ENCODE data around the gene SLC6A6. TPM values are rescaled to one million over a fixed set of nuclear protein-coding genes. Genes with fewer than 3 reads are reported as not detected.
"Not testable (repeated sequence)": the region's sequence is repeated elsewhere in the genome, so short reads cannot be mapped to it uniquely, and the experiment has no call there.

Gene SLC6A6
- total RNA-seq, 2 experiments from 2014 or later, result 39.8 to 42.6 TPM

DNA sequence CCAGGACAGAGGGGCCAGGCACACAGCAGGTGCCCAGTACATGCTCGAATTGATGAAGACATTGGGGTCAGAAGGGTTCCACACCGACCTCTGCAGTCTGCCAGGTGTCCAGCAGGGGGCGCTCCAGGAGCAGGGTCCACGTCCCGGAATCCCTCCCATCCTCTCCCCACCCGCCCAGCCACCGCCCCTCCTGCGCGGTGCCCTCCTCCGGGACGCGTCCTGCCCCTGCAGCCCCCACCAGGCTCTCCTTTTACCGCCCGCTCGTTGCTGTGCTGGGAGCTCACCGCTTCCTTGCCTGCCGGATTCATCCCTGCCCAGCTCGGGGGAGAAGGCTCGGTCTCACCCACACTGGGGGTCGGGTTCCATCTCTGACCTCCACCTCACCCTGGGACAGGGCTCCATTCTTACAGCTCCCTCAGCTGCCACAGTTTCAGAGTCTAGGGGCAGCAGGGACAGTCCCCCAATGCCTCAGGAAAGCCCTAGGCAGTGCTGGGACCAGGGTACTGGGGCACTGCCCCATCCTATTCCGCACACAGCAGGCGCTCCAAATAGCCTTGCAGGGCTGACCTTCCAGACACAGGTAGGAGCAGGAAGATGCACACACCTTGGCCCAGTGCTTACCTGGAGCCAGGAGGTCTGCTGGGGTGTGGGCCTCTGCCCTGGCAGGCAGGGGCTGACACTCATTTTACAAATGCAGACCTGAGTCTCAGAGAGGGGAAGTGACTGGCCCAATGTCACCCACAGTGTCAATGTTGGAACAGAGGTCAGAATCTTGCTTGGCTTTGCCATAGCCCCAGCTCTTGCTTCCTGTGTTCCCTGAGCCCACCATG, 106.8 kb downstream of the SLC6A6 start:
- POLR2A ChIA-PET, result no interaction called here
- Mint-ChIP-seq H3K27me3 (peaks cover 7% of the 10 kb centered on the region), H3K27ac (no peak overlapping the region), H3K36me3 (no peaks in the 10 kb centered on the region), H3K9me3 (no peaks in the 10 kb centered on the region), H3K4me1 (peaks cover 2% of the 10 kb centered on the region), H3K4me3 (no peak overlapping the region)
- peak; percentile 83 for DNase-seq
- ATAC-seq (ENCODE audit: low read depth), result peak; percentile 72

- Mint-ChIP-seq H3K9me3 (no peaks in the 10 kb centered on the region), H3K4me3 (no peak overlapping the region), H3K4me1 (peaks cover 2% of the 10 kb centered on the region), H3K27ac (no peak overlapping the region), H3K36me3 (no peaks in the 10 kb centered on the region), H3K27me3 (peaks cover 7% of the 10 kb centered on the region)
- DNase-seq (peak; percentile 27), ATAC-seq (ENCODE audit: low read depth) (no peak)
- POLR2A ChIA-PET, result no interaction called here
Measured at GRCh38 chr3:14509796-14510100, 107.3 kb downstream of the SLC6A6 start.

- peak; percentile 26 for DNase-seq
- no peaks in the 10 kb centered on the region for H3K36me3 Mint-ChIP-seq
Measured at GRCh38 chr3:14510838-14511622, 108.6 kb downstream of the SLC6A6 start.

DNA sequence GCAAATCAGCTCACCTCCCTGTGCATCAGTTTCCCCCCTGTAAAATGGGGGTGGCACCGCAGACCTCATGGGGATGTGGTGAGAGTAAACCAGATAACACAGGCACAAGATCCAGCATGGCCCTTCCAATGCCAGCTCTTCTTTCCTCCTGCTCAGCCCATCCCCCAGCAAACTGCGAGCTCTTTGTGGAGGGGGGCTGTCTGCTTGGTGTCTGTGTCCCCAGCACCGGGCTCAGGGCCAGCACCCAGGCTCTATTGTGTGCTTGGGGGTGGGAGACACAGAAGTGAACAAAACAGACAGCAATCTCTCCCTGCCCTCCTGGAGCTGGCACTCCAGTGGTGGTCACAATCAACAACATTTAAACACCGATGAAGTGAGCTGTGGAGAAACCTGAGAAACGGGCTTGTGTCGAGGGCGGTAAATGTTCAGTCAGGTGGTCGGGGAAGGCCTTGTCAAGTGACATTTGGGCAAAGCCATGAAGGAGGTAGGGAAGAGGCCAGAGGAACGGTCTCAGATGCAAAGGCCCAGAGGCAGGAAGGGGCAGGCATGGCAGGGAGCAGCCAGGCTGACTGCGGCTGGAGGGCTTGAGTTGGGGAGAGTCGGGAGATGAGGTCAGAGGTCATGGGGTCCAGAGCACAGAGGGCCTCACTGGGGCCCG, 109.3 kb downstream of the SLC6A6 start:
- POLR2A ChIA-PET, result no interaction called here
- no peak for ATAC-seq (ENCODE audit: low read depth)
- no peaks in the 10 kb centered on the region for H3K36me3 Mint-ChIP-seq
- peaks cover 2% of the 10 kb centered on the region for H3K4me1 Mint-ChIP-seq
- peaks cover 7% of the 10 kb centered on the region for H3K27me3 Mint-ChIP-seq
- H3K9me3 Mint-ChIP-seq, result no peaks in the 10 kb centered on the region
- peak; percentile 14 for DNase-seq
- no peak overlapping the region for H3K4me3 Mint-ChIP-seq
- H3K27ac Mint-ChIP-seq, result no peak overlapping the region

More at GRCh38 chr3:14510838-14511622, 108.6 kb downstream of the SLC6A6 start:
- POLR2A ChIA-PET, result no interaction called here
- Mint-ChIP-seq H3K4me3 (no peak overlapping the region), H3K27me3 (peaks cover 7% of the 10 kb centered on the region), H3K27ac (no peak overlapping the region), H3K4me1 (peaks cover 2% of the 10 kb centered on the region), H3K9me3 (no peaks in the 10 kb centered on the region)
- ATAC-seq (ENCODE audit: low read depth), result no peak

GRCh38 chr3:14512281-14512941, 110.0 kb downstream of the SLC6A6 start:
- Mint-ChIP-seq H3K4me1 (peaks cover 2% of the 10 kb centered on the region), H3K27ac (no peak overlapping the region), H3K36me3 (no peaks in the 10 kb centered on the region), H3K4me3 (no peak overlapping the region), H3K9me3 (no peaks in the 10 kb centered on the region), H3K27me3 (peaks cover 7% of the 10 kb centered on the region)
- ATAC-seq (ENCODE audit: low read depth) (no peak), DNase-seq (peak; percentile 10)
- POLR2A ChIA-PET, result no interaction called here

- POLR2A ChIA-PET, result no interaction called here
- peaks cover 6% of the 10 kb centered on the region for H3K27me3 Mint-ChIP-seq
- no peak for ATAC-seq (ENCODE audit: low read depth)
- H3K9me3 Mint-ChIP-seq, result no peaks in the 10 kb centered on the region
- peaks cover 2% of the 10 kb centered on the region for H3K4me1 Mint-ChIP-seq
- H3K36me3 Mint-ChIP-seq, result no peaks in the 10 kb centered on the region
- no peak for DNase-seq
- no peak overlapping the region for H3K4me3 Mint-ChIP-seq
- H3K27ac Mint-ChIP-seq, result no peak overlapping the region
Measured at GRCh38 chr3:14512942-14513327, 110.5 kb downstream of the SLC6A6 start.

DNA sequence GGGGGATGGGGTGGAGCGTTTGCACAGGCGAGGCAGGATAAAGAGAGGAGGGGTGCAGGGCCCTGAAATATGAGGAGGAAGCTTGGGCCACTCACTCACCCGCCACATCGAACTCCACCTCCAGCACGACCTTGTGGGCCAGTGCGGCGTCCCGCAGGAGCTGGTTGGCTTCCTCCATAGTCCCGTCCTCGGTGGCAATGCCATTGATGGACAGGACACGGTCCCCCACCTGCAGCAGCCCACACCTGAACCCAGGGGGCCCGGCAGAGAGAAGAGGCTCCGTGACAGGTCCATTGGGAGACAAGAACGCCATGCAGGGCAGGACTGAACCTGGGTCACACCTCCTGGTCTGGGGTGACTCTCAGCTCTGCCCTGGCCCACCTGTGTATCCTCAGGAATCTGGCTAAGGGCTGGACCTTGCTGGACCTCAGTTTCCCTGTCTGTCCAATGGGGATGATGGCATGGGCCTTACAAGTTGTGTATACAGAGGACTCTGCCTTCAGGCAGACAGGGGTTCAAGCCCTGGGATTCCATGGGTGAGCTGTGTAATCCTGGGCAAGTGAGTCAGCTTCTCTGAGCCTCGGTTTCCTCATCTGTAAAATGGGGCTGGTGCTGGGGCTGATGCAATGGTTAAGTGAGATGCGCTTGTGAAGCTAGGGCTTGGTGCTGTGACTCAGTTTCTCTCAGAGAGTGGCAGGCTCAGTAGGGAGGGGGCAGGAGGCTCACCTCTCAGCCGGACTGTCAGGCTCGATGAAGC, 111.3 kb downstream of the SLC6A6 start:
- H3K4me3 Mint-ChIP-seq, result no peak overlapping the region
- ATAC-seq (ENCODE audit: low read depth) (no peak), DNase-seq (peak; percentile 10)
- H3K4me1 Mint-ChIP-seq, result peaks cover 1% of the 10 kb centered on the region
- H3K27me3 Mint-ChIP-seq, result peaks cover 2% of the 10 kb centered on the region
- no peaks in the 10 kb centered on the region for H3K9me3 Mint-ChIP-seq
- POLR2A ChIA-PET, result no interaction called here
- no peaks in the 10 kb centered on the region for H3K36me3 Mint-ChIP-seq
- H3K27ac Mint-ChIP-seq, result no peak overlapping the region

- Mint-ChIP-seq H3K4me1 (no peaks in the 10 kb centered on the region), H3K27me3 (peaks cover 2% of the 10 kb centered on the region)
- ATAC-seq (ENCODE audit: low read depth), result no peak
Measured at GRCh38 chr3:14514323-14514720, 111.9 kb downstream of the SLC6A6 start.

DNA sequence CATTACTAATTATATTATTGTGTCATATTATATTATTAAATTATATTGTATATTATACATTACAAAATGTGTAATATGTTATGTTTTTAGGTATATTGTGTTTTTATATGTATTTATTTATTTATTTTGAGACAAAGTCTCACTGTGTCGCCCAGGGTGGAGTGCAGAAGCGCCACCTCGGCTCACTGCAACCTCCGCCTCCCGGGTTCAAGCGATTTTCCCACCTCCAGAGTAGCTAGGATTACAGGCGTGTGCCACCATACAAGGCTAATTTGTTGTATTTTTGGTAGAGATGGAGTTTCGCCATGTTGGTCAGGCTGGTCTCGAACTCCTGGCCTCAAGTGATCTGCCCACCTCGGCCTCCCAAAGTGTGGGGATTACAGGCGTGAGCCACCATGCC, 113.1 kb downstream of the SLC6A6 start:
- H3K9me3 Mint-ChIP-seq; DNase-seq; H3K36me3 Mint-ChIP-seq; POLR2A ChIA-PET; H3K27ac Mint-ChIP-seq; H3K4me3 Mint-ChIP-seq; H3K27me3 Mint-ChIP-seq; ATAC-seq (ENCODE audit: low read depth); H3K4me1 Mint-ChIP-seq: not testable (repeated sequence)

More at GRCh38 chr3:14514323-14514720, 111.9 kb downstream of the SLC6A6 start:
- DNase-seq, result peak; percentile 13
- Mint-ChIP-seq H3K27ac (no peak overlapping the region), H3K4me3 (no peak overlapping the region), H3K36me3 (no peaks in the 10 kb centered on the region), H3K9me3 (no peaks in the 10 kb centered on the region)
- POLR2A ChIA-PET, result no interaction called here

DNA sequence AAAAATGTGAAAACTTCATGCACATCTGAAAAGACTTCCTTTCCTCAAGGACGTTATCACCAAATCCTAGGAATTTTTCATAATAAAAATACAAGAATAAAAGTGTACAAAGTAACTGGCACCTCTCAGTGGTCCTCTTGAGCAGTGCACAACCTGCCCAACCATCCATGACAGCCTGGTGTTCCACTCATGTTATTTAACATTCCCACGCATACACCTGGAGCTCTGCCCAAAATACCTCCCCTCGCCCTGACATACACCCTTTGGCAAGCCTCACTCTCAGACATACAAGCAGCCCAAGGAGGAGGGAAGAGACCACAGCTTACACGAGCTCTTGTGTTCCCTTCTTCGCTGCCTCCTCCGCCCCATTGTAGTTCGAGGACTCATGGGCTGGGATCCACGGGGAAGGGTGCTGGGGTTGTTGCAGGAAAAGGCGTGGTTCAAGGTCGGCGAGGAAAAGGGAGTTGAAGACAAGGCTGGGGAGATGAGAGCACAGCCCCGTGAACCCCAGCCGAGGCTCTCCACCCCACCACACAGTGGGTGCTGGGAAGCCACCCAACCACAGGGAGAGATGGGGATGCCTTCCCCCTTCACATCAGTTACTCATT, 114.4 kb downstream of the SLC6A6 start:
- H3K4me1 Mint-ChIP-seq, result no peaks in the 10 kb centered on the region
- no peak overlapping the region for H3K4me3 Mint-ChIP-seq
- no peaks in the 10 kb centered on the region for H3K36me3 Mint-ChIP-seq
- H3K27me3 Mint-ChIP-seq, result no peaks in the 10 kb centered on the region
- POLR2A ChIA-PET, result no interaction called here
- ATAC-seq (ENCODE audit: low read depth), result no peak
- peak; percentile 7 for DNase-seq
- no peak overlapping the region for H3K27ac Mint-ChIP-seq
- H3K9me3 Mint-ChIP-seq, result no peaks in the 10 kb centered on the region

DNA sequence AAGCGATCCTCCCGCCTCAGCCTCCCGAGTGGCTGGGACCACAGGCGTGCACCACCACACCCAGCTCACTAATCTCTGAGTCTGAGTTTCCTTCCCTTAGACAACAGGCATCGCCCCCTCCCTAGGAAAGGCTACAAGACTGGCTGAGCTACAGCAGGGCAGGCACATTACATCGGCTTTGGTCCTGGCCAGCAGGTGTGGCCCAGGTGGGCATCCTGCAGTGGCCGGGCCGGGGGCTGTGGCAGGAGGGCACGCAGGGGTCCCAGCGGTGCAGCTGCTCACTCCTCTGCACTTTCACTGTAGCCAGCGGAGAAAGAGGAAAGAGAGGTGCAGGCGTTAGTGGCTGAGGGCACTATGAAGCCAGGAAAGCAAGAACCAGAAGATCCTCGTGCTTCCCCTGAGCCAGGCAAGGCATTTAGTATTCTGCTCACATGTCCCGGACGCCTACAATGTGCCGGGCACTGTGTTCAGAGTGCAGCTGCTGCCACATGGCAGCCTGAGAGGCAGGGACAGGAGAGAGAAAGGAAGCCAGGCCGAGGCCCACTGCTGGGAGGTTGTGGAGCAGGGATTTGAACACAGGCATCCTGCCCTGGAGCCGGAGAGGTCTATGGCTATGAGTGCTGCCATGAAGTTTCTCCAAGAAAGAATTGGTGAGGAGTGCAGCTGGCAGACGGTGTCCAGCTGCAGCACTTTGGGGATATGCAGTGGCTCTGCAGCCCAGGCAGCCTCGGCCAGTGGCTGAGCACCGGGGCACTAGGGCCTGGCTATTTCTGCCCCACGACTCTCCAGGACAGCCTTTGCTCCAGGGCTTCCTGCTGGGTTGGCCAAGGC, 115.4 kb downstream of the SLC6A6 start:
- POLR2A ChIA-PET, result no interaction called here
- H3K36me3 Mint-ChIP-seq, result no peaks in the 10 kb centered on the region
- H3K27ac Mint-ChIP-seq, result no peak overlapping the region
- no peaks in the 10 kb centered on the region for H3K9me3 Mint-ChIP-seq
- no peaks in the 10 kb centered on the region for H3K27me3 Mint-ChIP-seq
- H3K4me3 Mint-ChIP-seq, result no peak overlapping the region
- DNase-seq (peak; percentile 11), ATAC-seq (ENCODE audit: low read depth) (no peak)
- H3K4me1 Mint-ChIP-seq, result no peaks in the 10 kb centered on the region

- Mint-ChIP-seq H3K27ac (no peak overlapping the region), H3K36me3 (no peaks in the 10 kb centered on the region), H3K9me3 (no peaks in the 10 kb centered on the region), H3K4me3 (no peak overlapping the region), H3K4me1 (no peaks in the 10 kb centered on the region), H3K27me3 (no peaks in the 10 kb centered on the region)
- DNase-seq (peak; percentile 10), ATAC-seq (ENCODE audit: low read depth) (no peak)
- POLR2A ChIA-PET, result no interaction called here
Measured at GRCh38 chr3:14518432-14518802, 116.0 kb downstream of the SLC6A6 start.
